GM19099 (cell line): Measurements from ENCODE around the gene KCNK1.

Experiments
- POLR2A ChIP-seq: IDR thresholded peaks from 3 replicates; pipeline ENCODE4 v1.6.1; 2011; ENCODE audit warnings: low read depth; ENCODE audit not compliant: insufficient read length; ENCODE audit errors: extremely low read depth

Gene KCNK1

GRCh38 chr1:233665575-233666270 lies 51.8 kb downstream of the KCNK1 start:
- no peak for TF ChIP-seq POLR2A

- no peak for TF ChIP-seq POLR2A
These were observed 53.8 kb downstream of the KCNK1 start for GRCh38 chr1:233667741-233668140.

- no peak for TF ChIP-seq POLR2A
These were observed 54.3 kb downstream of the KCNK1 start for GRCh38 chr1:233668146-233668724.

- no peak for TF ChIP-seq POLR2A
These were observed 54.9 kb downstream of the KCNK1 start for GRCh38 chr1:233668725-233669294.

- no peak for TF ChIP-seq POLR2A
These were observed 57.4 kb downstream of the KCNK1 start for GRCh38 chr1:233671286-233671685.

- TF ChIP-seq POLR2A: no peak
These were observed 58.8 kb downstream of the KCNK1 start for GRCh38 chr1:233672732-233673131.

- no peak for TF ChIP-seq POLR2A
These were observed 59.5 kb downstream of the KCNK1 start for GRCh38 chr1:233673261-233673946.

GRCh38 chr1:233673947-233674431 lies 60.1 kb downstream of the KCNK1 start:
- TF ChIP-seq POLR2A: no peak

GRCh38 chr1:233675446-233675845 lies 61.5 kb downstream of the KCNK1 start:
- no peak for TF ChIP-seq POLR2A

GRCh38 chr1:233675893-233676292 lies 62.0 kb downstream of the KCNK1 start:
- TF ChIP-seq POLR2A: peak; percentile 40

GRCh38 chr1:233677690-233678354 lies 63.9 kb downstream of the KCNK1 start:
- no peak for TF ChIP-seq POLR2A

GRCh38 chr1:233679030-233679429 lies 65.1 kb downstream of the KCNK1 start:
- no peak for TF ChIP-seq POLR2A

- no peak for TF ChIP-seq POLR2A
These were observed 65.9 kb downstream of the KCNK1 start for GRCh38 chr1:233679591-233680373.

GRCh38 chr1:233681285-233681684 lies 67.4 kb downstream of the KCNK1 start:
- no peak for TF ChIP-seq POLR2A
